Small intestine (tissue), 7 donors: ENCODE measurements around the gene TTC29. TPM values are rescaled to one million over a fixed set of nuclear protein-coding genes. Genes with fewer than 3 reads are reported as not detected.

ENCODE experiments used
- DNase-seq, 2 donors: peaks; one replicate each; pipeline versions ENCODE4 v3.0.0 to v3.0.0-alpha.2; 2013
- FAIRE-seq: peaks from 2 replicates; lab custom pipeline; 2012; peaks lifted over from hg19 to GRCh38; lab: Jason Lieb, UNC
- H3K27ac ChIP-seq, 3 donors: one replicate each; pipeline ENCODE4 v1.5.1; 2013; ENCODE audit warnings: low read length in 2 of 3, mild to moderate bottlenecking in 2 of 3, control low read depth in 1 of 3, inconsistent platforms in 1 of 3, low read depth in 1 of 3, moderate library complexity in 1 of 3
- H3K27me3 ChIP-seq, 3 donors: one replicate each; pipeline ENCODE4 v1.6.1; 2013; ENCODE audit warnings: low read length in 3 of 3, inconsistent platforms in 1 of 3; ENCODE audit not compliant: control insufficient read depth in 3 of 3, insufficient read depth in 3 of 3
- H3K36me3 ChIP-seq, 3 donors: one replicate each; pipeline ENCODE4 v1.6.1; 2013; ENCODE audit warnings: low read length in 3 of 3, inconsistent platforms in 1 of 3, low read depth in 1 of 3, mild to moderate bottlenecking in 1 of 3, moderate library complexity in 1 of 3; ENCODE audit not compliant: control insufficient read depth in 3 of 3, insufficient read depth in 2 of 3
- H3K4me1 ChIP-seq, 3 donors: one replicate each; pipeline ENCODE4 v1.6.1; 2013; ENCODE audit warnings: low read length in 2 of 3, inconsistent platforms in 1 of 3, low read depth in 1 of 3, mild to moderate bottlenecking in 1 of 3, moderate library complexity in 1 of 3; ENCODE audit not compliant: control insufficient read depth in 3 of 3, insufficient read depth in 2 of 3
- H3K4me3 ChIP-seq, 3 donors: one replicate each; pipeline ENCODE4 v1.5.1; 2013; ENCODE audit warnings: low read length in 3 of 3, control low read depth in 1 of 3, inconsistent platforms in 1 of 3, low read depth in 1 of 3, mild to moderate bottlenecking in 1 of 3, moderate library complexity in 1 of 3
- H3K9me3 ChIP-seq, 2 donors: one replicate each; pipeline ENCODE4 v1.6.1; 2013; ENCODE audit warnings: low read depth in 1 of 2, low read length in 1 of 2; ENCODE audit not compliant: control insufficient read depth in 2 of 2, insufficient read depth in 1 of 2
- WGBS, 3 donors: extraction: QIAGEN DNeasy Blood & Tissue Kit; methylation state at CpG; one replicate each; pipeline ENCODE4 v1.1.7; 2013; 5-methylcytosine and 5-hydroxymethylcytosine counted together
- polyA plus RNA-seq, 4 donors: library from polyadenylated mRNA; stranded (reverse) in 3 of 4; unstranded in 1 of 4; fragments of 200-250 nt in 3 of 4; fragments of 120-200 nt in 1 of 4; gene quantifications; one replicate each; pipeline versions ENCODE4 v1.2.1 to v1.2.3, GENCODE V29; 2013
- donor health status: healthy with polysubstance abuse.
- donor health status: control.
- donor health status: control.
- donor health status: Bipolar disorder and iron deficiency.
- donor health status: healthy.

Gene TTC29
- polyA plus RNA-seq, 4 donors: 0.16 TPM; not detected in 3

- Histone ChIP-seq H3K36me3 (no peaks in the 10 kb centered on the region), H3K9me3 (no peaks in the 10 kb centered on the region), H3K27me3 (no peaks in the 10 kb centered on the region), H3K4me3 (no peak overlapping the region), H3K4me1 (no peaks in the 10 kb centered on the region), H3K27ac (no peak overlapping the region)
- FAIRE-seq: no peak
- peak; percentile 17 to 27 for DNase-seq
These were observed 29.1 kb downstream of the TTC29 start for GRCh38 chr4:146916479-146917076.

- Histone ChIP-seq H3K4me1 (no peaks in the 10 kb centered on the region), H3K36me3 (no peaks in the 10 kb centered on the region), H3K9me3 (no peaks in the 10 kb centered on the region), H3K27me3 (no peaks in the 10 kb centered on the region), H3K27ac (no peak overlapping the region), H3K4me3 (no peak overlapping the region)
- 30 to 39% (median 32%) methylated on average over 1 of the region's 1 CpG for WGBS, 3 donors
- FAIRE-seq (no peak), DNase-seq (no peak)
These were observed 30.5 kb downstream of the TTC29 start for GRCh38 chr4:146915132-146915531.

GRCh38 chr4:146900295-146900694 is 45.4 kb downstream of the TTC29 start:
- no peak for FAIRE-seq
- Histone ChIP-seq H3K27ac (no peak overlapping the region), H3K27me3 (no peaks in the 10 kb centered on the region), H3K4me3 (no peak overlapping the region), H3K4me1 (no peaks in the 10 kb centered on the region), H3K9me3 (no peaks in the 10 kb centered on the region), H3K36me3 (no peaks in the 10 kb centered on the region)
- DNase-seq: no peak
- 90 to 91% (median 91%) methylated on average over 5 of the region's 5 CpGs for WGBS, 3 donors

- H3K36me3 ChIP-seq: no peaks in the 10 kb centered on the region
- no peak for FAIRE-seq
- DNase-seq: no peak
- no peaks in the 10 kb centered on the region for H3K9me3 ChIP-seq
- WGBS, 3 donors: 39 to 75% (median 51%) methylated on average over 3 of the region's 3 CpGs
- no peaks in the 10 kb centered on the region for H3K4me1 ChIP-seq
- H3K27ac ChIP-seq: no peak overlapping the region
- H3K4me3 ChIP-seq: no peak overlapping the region
- no peaks in the 10 kb centered on the region for H3K27me3 ChIP-seq
These were observed 55.4 kb downstream of the TTC29 start for GRCh38 chr4:146890301-146890700.

- H3K4me3 ChIP-seq: no peak overlapping the region
- no peak for DNase-seq
- H3K27ac ChIP-seq: no peak overlapping the region
- H3K4me1 ChIP-seq: no peaks in the 10 kb centered on the region
- H3K9me3 ChIP-seq: no peaks in the 10 kb centered on the region
- WGBS, 3 donors: 75 to 84% (median 81%) methylated on average over 3 of the region's 3 CpGs
- FAIRE-seq: no peak
- no peaks in the 10 kb centered on the region for H3K36me3 ChIP-seq
- H3K27me3 ChIP-seq: no peaks in the 10 kb centered on the region
These were observed 62.6 kb downstream of the TTC29 start for GRCh38 chr4:146883070-146883469.

GRCh38 chr4:146857298-146857697 is 88.4 kb downstream of the TTC29 start:
- Histone ChIP-seq H3K4me3 (no peak overlapping the region), H3K4me1 (no peaks in the 10 kb centered on the region), H3K36me3 (no peaks in the 10 kb centered on the region), H3K27ac (no peak overlapping the region), H3K9me3 (no peaks in the 10 kb centered on the region), H3K27me3 (peaks cover 0 to 3% (median 0%) of the 10 kb centered on the region in 3 donors)
- FAIRE-seq (no peak), DNase-seq (no peak)
- whole genome bisulfite sequencing, 3 donors: 49 to 54% (median 51%) methylated on average over 3 of the region's 3 CpGs

- Histone ChIP-seq H3K9me3 (no peaks in the 10 kb centered on the region), H3K4me3 (no peak overlapping the region), H3K27me3 (peaks cover 0 to 3% (median 0%) of the 10 kb centered on the region in 3 donors), H3K36me3 (no peaks in the 10 kb centered on the region), H3K27ac (no peak overlapping the region), H3K4me1 (no peaks in the 10 kb centered on the region)
- 84 to 89% (median 89%) methylated on average over 4 of the region's 4 CpGs for WGBS, 3 donors
- DNase-seq (no peak), FAIRE-seq (no peak)
These were observed 89.9 kb downstream of the TTC29 start for GRCh38 chr4:146855761-146856160.

GRCh38 chr4:146852360-146852759 is 93.3 kb downstream of the TTC29 start:
- FAIRE-seq (no peak), DNase-seq (no peak)
- Histone ChIP-seq H3K36me3 (no peaks in the 10 kb centered on the region), H3K4me3 (no peak overlapping the region), H3K9me3 (no peaks in the 10 kb centered on the region), H3K4me1 (no peaks in the 10 kb centered on the region), H3K27ac (no peak overlapping the region), H3K27me3 (peaks cover 0 to 3% (median 0%) of the 10 kb centered on the region in 3 donors)
- WGBS, 3 donors: 20 to 54% (median 29%) methylated on average over 2 of the region's 2 CpGs

GRCh38 chr4:146847345-146847744 is 98.3 kb downstream of the TTC29 start:
- no peaks in the 10 kb centered on the region for H3K27me3 ChIP-seq
- H3K27ac ChIP-seq: no peak overlapping the region
- FAIRE-seq (no peak), DNase-seq (no peak)
- no peaks in the 10 kb centered on the region for H3K4me1 ChIP-seq
- WGBS, 3 donors: 77 to 89% (median 83%) methylated on average over 5 of the region's 5 CpGs
- H3K9me3 ChIP-seq: no peaks in the 10 kb centered on the region
- H3K4me3 ChIP-seq: no peak overlapping the region
- no peaks in the 10 kb centered on the region for H3K36me3 ChIP-seq
